ENCODE results near the gene GALNT13. TPM values are rescaled to one million over a fixed set of nuclear protein-coding genes. Genes with fewer than 3 reads are reported as not detected.

The GALNT13 gene
- total and polyA plus RNA-seq, 10 of the 15 experiments (the other 5 are each of a cell fraction or from before 2014, with no cell fraction given), result 0.04 TPM; not detected in 9

DNA sequence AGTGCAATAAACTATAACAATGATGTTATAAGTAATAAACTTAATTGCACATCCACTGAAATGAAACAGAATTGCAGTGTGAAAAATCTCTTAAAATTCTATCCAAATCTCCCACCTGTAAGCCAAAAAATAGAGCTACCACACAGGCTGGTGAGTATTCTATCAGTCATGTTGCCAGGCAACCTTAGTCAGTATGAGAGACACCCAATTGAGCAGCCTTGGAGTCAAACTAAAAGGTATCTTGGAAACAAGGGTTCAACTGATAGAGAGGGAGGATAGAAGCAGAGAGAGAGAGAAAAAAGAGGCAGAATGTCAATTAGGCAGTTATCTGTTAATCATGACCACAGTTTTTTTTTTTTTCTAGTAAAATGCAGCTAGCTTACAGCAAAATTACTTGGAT lies 45.8 kb downstream of the GALNT13 start (continued):
- TF ChIP-seq, protein P1, sequence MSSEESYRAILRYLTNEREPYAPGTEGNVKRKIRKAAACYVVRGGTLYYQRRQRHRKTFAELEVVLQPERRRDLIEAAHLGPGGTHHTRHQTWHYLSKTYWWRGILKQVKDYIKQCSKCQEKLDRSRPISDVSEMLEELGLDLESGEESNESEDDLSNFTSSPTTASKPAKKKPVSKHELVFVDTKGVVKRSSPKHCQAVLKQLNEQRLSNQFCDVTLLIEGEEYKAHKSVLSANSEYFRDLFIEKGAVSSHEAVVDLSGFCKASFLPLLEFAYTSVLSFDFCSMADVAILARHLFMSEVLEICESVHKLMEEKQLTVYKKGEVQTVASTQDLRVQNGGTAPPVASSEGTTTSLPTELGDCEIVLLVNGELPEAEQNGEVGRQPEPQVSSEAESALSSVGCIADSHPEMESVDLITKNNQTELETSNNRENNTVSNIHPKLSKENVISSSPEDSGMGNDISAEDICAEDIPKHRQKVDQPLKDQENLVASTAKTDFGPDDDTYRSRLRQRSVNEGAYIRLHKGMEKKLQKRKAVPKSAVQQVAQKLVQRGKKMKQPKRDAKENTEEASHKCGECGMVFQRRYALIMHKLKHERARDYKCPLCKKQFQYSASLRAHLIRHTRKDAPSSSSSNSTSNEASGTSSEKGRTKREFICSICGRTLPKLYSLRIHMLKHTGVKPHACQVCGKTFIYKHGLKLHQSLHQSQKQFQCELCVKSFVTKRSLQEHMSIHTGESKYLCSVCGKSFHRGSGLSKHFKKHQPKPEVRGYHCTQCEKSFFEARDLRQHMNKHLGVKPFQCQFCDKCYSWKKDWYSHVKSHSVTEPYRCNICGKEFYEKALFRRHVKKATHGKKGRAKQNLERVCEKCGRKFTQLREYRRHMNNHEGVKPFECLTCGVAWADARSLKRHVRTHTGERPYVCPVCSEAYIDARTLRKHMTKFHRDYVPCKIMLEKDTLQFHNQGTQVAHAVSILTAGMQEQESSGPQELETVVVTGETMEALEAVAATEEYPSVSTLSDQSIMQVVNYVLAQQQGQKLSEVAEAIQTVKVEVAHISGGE (CRISPR knock-in tag; IDR thresholded peaks at IDR 0.05), result no peak
- TF ChIP-seq SMAD5 (IDR thresholded peaks at IDR 0.05; ENCODE audit: low read depth) (no peak), CREB1 (IDR thresholded peaks at IDR 0.05; ENCODE audit: low read depth) (no peak), ASH2L (IDR thresholded peaks at IDR 0.05; ENCODE audit: borderline replicate concordance, low read depth) (no peak), SRF (IDR thresholded peaks at IDR 0.05; ENCODE audit: low read depth in 2 of 2, low read length in 2 of 2) (no peak), ETV6 (conservative IDR thresholded peaks at IDR 0.05 in 1 of 2, IDR thresholded peaks at IDR 0.05 in 1 of 2; ENCODE audit: borderline replicate concordance in 1 of 2, low read depth in 1 of 2) (no peak), NFXL1 (IDR thresholded peaks at IDR 0.05; ENCODE audit: borderline replicate concordance) (no peak)
- TF ChIP-seq, protein P2, sequence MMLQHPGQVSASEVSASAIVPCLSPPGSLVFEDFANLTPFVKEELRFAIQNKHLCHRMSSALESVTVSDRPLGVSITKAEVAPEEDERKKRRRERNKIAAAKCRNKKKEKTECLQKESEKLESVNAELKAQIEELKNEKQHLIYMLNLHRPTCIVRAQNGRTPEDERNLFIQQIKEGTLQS (IDR thresholded peaks at IDR 0.05; ENCODE audit: borderline replicate concordance, extremely low read depth, low read depth, low read length), result no peak
- TF ChIP-seq, protein P3, sequence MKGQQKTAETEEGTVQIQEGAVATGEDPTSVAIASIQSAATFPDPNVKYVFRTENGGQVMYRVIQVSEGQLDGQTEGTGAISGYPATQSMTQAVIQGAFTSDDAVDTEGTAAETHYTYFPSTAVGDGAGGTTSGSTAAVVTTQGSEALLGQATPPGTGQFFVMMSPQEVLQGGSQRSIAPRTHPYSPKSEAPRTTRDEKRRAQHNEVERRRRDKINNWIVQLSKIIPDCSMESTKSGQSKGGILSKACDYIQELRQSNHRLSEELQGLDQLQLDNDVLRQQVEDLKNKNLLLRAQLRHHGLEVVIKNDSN (IDR thresholded peaks at IDR 0.05; ENCODE audit: borderline replicate concordance, extremely low read length, insufficient read depth, low read depth, low read length), result no peak

All from GM12878 (cell line).